Ascending aorta (tissue), 2 donors: ENCODE results near the gene ESAM. TPM values are rescaled to one million over a fixed set of nuclear protein-coding genes. Genes with fewer than 3 reads are reported as not detected.

Source experiments
- DNase-seq, 2 donors: peaks; one replicate each; pipeline ENCODE4 v3.0.0-alpha.2; 2019; ENCODE audit warnings: low spot score in 2 of 2
- H3K27ac ChIP-seq, 2 donors: fragments of 200-600 bp; sonication (generic); one replicate each; pipeline ENCODE4 v1.5.1; 2016 to 2017; ENCODE audit warnings: mild to moderate bottlenecking in 1 of 2
- H3K27me3 ChIP-seq: fragments of 200-600 bp; sonication (generic); one replicate; pipeline ENCODE4 v1.5.1; 2017
- H3K36me3 ChIP-seq, 2 donors: fragments of 200-600 bp; sonication (generic); one replicate each; pipeline ENCODE4 v1.5.1; 2016
- H3K4me1 ChIP-seq, 2 donors: fragments of 200-600 bp; sonication (generic); one replicate each; pipeline ENCODE4 v1.5.1; 2016 to 2017; ENCODE audit warnings: mild to moderate bottlenecking in 1 of 2
- H3K4me3 ChIP-seq, 2 donors: fragments of 200-600 bp; sonication (generic); one replicate each; pipeline ENCODE4 v1.5.1; 2016 to 2017; ENCODE audit warnings: mild to moderate bottlenecking in 1 of 2
- H3K9me3 ChIP-seq, 2 donors: fragments of 200-600 bp; sonication (generic); one replicate each; pipeline ENCODE4 v1.5.1; 2016
- CTCF ChIP-seq, 3 experiments: fragments of 200-600 bp in 2 of 3; fragments of 450-650 bp in 1 of 3; sonication (generic) in 2 of 3; IDR thresholded peaks; one replicate each; pipeline ENCODE4 v1.5.1; 2016 to 2019; ENCODE audit warnings: antibody characterized with exemption in 3 of 3, mild to moderate bottlenecking in 1 of 3, moderate library complexity in 1 of 3
- intact Hi-C: fragments of 100-400 bp; cut with DNase I; formaldehyde crosslinking; loops from one replicate; pipeline ENCODE4 v1.15.1; 2023
- total RNA-seq: library from RNA; depleted of rRNA; stranded (reverse); fragments of >200 nt; gene quantifications from one replicate; pipeline ENCODE4 v1.1.0, GENCODE V29; 2016

ESAM gene
- total RNA-seq, 1 donor from 2014 or later: 257 TPM

GRCh38 chr11:124796312-124796711, 34.2 kb upstream of the ESAM start:
- no peaks in the 10 kb centered on the region for H3K9me3 ChIP-seq
- no peak for TF ChIP-seq CTCF (IDR thresholded peaks at IDR 0.05)
- intact Hi-C loops: no loop called here
- peaks cover 13 to 17% of the 10 kb centered on the region in 2 donors for H3K4me1 ChIP-seq
- no peak overlapping the region for H3K4me3 ChIP-seq
- no peak overlapping the region for H3K27ac ChIP-seq
- no peaks in the 10 kb centered on the region for H3K27me3 ChIP-seq
- DNase-seq: no peak
- H3K36me3 ChIP-seq: no peaks in the 10 kb centered on the region

DNA sequence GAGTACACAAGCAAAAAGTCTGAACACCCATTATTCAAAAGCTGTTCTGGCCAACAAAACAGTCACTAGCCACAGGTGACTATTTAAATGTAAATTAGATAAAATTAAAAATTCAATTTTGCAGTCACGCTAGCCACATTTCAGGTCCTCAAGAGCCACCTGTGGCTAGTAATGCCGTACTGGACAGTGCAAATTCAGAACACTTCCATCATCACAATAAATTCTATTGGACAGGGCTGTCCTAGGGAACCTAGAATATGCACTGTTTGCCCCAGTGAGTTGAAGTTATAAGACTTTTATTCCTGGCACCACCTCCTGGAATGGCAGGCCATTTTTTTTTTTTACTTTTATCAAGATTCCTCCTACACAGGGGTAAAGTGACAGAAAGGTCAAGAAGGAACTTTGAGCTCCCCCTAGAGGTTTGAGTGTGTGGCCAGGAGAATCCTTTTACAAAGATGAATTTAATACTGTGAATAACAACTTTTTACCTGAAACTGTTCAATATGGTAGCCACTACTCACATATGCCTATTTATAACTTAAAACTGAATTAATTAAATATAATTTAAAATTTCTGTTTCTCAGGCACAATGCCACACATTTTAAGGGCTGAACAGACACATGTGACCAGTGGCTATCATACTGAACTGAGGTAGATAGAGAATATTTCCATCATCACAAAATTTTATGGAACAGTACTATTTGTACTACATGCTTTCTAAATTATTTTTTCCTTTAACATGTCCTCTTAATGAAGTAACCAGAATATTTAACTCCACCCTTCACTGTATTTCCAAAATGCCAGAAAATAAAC, 31.6 kb upstream of the ESAM start:
- no peaks in the 10 kb centered on the region for H3K9me3 ChIP-seq
- H3K4me3 ChIP-seq: no peak overlapping the region
- DNase-seq: no peak
- no peaks in the 10 kb centered on the region for H3K36me3 ChIP-seq
- intact Hi-C loops: no loop called here
- no peak overlapping the region for H3K27ac ChIP-seq
- no peaks in the 10 kb centered on the region for H3K27me3 ChIP-seq
- peak; percentile 20 to 55 (median 53) for TF ChIP-seq CTCF (IDR thresholded peaks at IDR 0.05)
- peaks cover 6 to 11% of the 10 kb centered on the region in 2 donors for H3K4me1 ChIP-seq

- intact Hi-C loops: no loop called here
- Histone ChIP-seq H3K9me3 (no peaks in the 10 kb centered on the region), H3K4me1 (peaks cover 0 to 2% of the 10 kb centered on the region in 2 donors), H3K4me3 (no peak overlapping the region), H3K36me3 (no peaks in the 10 kb centered on the region), H3K27me3 (no peaks in the 10 kb centered on the region), H3K27ac (no peak overlapping the region)
- no peak for DNase-seq
- no peak for TF ChIP-seq CTCF (IDR thresholded peaks at IDR 0.05)
Measured at GRCh38 chr11:124791626-124792341, 29.7 kb upstream of the ESAM start.

DNA sequence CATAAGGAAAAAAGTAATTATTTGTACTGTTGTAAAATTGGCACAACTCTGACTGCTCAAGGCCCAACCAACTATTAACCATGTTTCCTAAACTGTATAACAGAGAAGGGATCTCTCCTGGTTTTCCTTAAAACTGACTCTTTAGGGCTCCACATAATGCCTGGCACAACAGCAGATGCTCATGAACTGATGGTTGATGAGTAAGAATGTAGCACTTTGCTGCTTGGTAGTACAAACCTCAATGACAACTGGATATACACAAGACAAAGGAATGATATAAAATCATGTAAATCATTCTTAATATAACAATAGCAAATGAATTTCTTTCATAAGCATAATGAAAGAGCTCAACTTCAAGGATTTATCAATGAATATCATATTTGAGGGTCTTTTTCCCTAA, 26.4 kb upstream of the ESAM start:
- no peaks in the 10 kb centered on the region for H3K36me3 ChIP-seq
- intact Hi-C loops: no loop called here

DNA sequence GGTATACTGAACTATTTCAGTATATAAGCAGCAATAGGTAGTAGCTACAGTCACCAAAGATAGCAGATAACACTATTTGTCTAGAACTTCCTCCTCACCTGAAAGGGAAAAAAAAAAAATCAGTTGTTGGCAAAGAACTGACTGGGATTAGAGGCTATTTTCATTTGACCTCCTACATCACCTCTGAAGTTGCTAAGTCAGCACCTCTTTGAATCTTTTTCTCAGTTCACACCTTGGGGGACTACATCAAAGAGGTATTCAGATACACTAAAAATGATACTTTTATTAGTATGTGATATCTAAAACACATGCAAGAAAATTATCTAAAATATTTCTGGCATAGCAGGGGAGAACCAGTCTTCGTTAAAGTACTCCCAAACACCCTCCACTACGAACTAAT, 22.0 kb upstream of the ESAM start:
- intact Hi-C loops: no loop called here
- H3K27me3 ChIP-seq: no peaks in the 10 kb centered on the region
- no peaks in the 10 kb centered on the region for H3K4me1 ChIP-seq
- DNase-seq: no peak
- no peak overlapping the region for H3K4me3 ChIP-seq
- H3K27ac ChIP-seq: no peak overlapping the region
- H3K36me3 ChIP-seq: no peaks in the 10 kb centered on the region
- no peaks in the 10 kb centered on the region for H3K9me3 ChIP-seq
- TF ChIP-seq CTCF (IDR thresholded peaks at IDR 0.05): no peak

More for the DNA sequence above, 26.4 kb upstream of the ESAM start:
- Histone ChIP-seq H3K4me3 (no peak overlapping the region), H3K9me3 (no peaks in the 10 kb centered on the region), H3K27me3 (no peaks in the 10 kb centered on the region), H3K27ac (no peak overlapping the region), H3K4me1 (peaks cover 0 to 2% of the 10 kb centered on the region in 2 donors)
- no peak for DNase-seq
- no peak for TF ChIP-seq CTCF (IDR thresholded peaks at IDR 0.05)
